Common myeloid progenitor, CD34-positive (primary cell): ENCODE measurements around the gene PEX10.

Source experiments
- CTCF ChIA-PET: fragments of 350-600 bp; sonication (Branson Sonifier 250); formaldehyde crosslinking; loops from one replicate; lab custom pipeline; 2021; ENCODE audit warnings: antibody characterized with exemption; lab: Charles Lee
- POLR2A ChIA-PET: fragments of 350-600 bp; sonication (Branson Sonifier 250); formaldehyde crosslinking; loops from one replicate; lab custom pipeline; 2021; ENCODE audit warnings: antibody characterized with exemption; lab: Charles Lee
- DNase-seq, 3 donors: peaks; one replicate each; pipeline versions ENCODE4 v3.0.0 to v3.0.0-alpha.2; 2013
- H3K27ac ChIP-seq, 2 experiments: 1 replicate in 1 of 2; 2 replicates in 1 of 2; pipeline ENCODE4 v1.7.0; 2013; ENCODE audit warnings: inconsistent platforms in 2 of 2, low read length in 2 of 2, mild to moderate bottlenecking in 2 of 2, low read depth in 1 of 2, moderate library complexity in 1 of 2; ENCODE audit not compliant: severe bottlenecking in 2 of 2, insufficient read depth in 1 of 2, poor library complexity in 1 of 2
- H3K27me3 ChIP-seq, 5 experiments: replicated peaks in 2 of 5; 1 replicate in 3 of 5; 2 replicates in 2 of 5; pipeline versions ENCODE4 v1.6.1 to v1.7.0; 2013; ENCODE audit warnings: low read length in 4 of 5, mild to moderate bottlenecking in 2 of 5, moderate library complexity in 2 of 5, inconsistent platforms in 1 of 5; ENCODE audit not compliant: insufficient read depth in 5 of 5, control insufficient read depth in 4 of 5
- H3K36me3 ChIP-seq, 4 experiments: 1 replicate in 2 of 4; 2 replicates in 2 of 4; pipeline versions ENCODE4 v1.6.1 to v1.7.0; 2013; ENCODE audit warnings: low read length in 3 of 4, control low read depth in 1 of 4, mild to moderate bottlenecking in 1 of 4; ENCODE audit not compliant: control insufficient read depth in 4 of 4, insufficient read depth in 4 of 4
- H3K4me1 ChIP-seq, 4 experiments: 1 replicate in 3 of 4; 2 replicates in 1 of 4; pipeline versions ENCODE4 v1.6.1 to v1.7.1; 2013; ENCODE audit warnings: low read length in 3 of 4, mild to moderate bottlenecking in 3 of 4, control low read depth in 1 of 4, inconsistent platforms in 1 of 4, moderate library complexity in 1 of 4; ENCODE audit not compliant: control insufficient read depth in 4 of 4, insufficient read depth in 4 of 4; ENCODE audit errors: control extremely low read depth in 1 of 4
- H3K4me3 ChIP-seq, 7 experiments: 1 replicate in 4 of 7; 2 replicates in 3 of 7; pipeline versions ENCODE4 v1.5.1 to v1.7.0; 2013; ENCODE audit warnings: mild to moderate bottlenecking in 7 of 7, low read length in 6 of 7, moderate library complexity in 6 of 7, inconsistent platforms in 2 of 7, low read depth in 2 of 7, control low read depth in 1 of 7; ENCODE audit not compliant: insufficient read depth in 4 of 7, control insufficient read depth in 1 of 7; ENCODE audit errors: extremely low read depth in 1 of 7
- H3K9me3 ChIP-seq, 5 experiments: 1 replicate in 4 of 5; 2 replicates in 1 of 5; pipeline versions ENCODE4 v1.6.1 to v1.7.1; 2013; ENCODE audit warnings: low read length in 4 of 5, mild to moderate bottlenecking in 2 of 5, inconsistent platforms in 1 of 5, low read depth in 1 of 5, moderate library complexity in 1 of 5; ENCODE audit not compliant: control insufficient read depth in 4 of 5, insufficient read depth in 2 of 5; ENCODE audit errors: control extremely low read depth in 1 of 5
- WGBS: methylation state at CpG from one replicate; pipeline ENCODE4 v1.1.5; 2013; ENCODE audit not compliant: insufficient coverage; 5-methylcytosine and 5-hydroxymethylcytosine counted together

The PEX10 gene

GRCh38 chr1:2386636-2387611, 25.4 kb downstream of the PEX10 start:
- Histone ChIP-seq H3K4me1 (peaks cover 0 to 13% (median 11%) of the 10 kb centered on the region in 4 experiments), H3K9me3 (no peaks in the 10 kb centered on the region), H3K36me3 (peaks cover 0 to 8% (median 4%) of the 10 kb centered on the region in 4 experiments), H3K4me3 (no peak overlapping the region), H3K27ac (no peak overlapping the region), H3K27me3 (no peaks in the 10 kb centered on the region)
- DNase-seq, result no peak
- WGBS, result 94% methylated on average over 22 of the region's 30 CpGs
- ChIA-PET CTCF (interaction anchor here (1.0 to 1.2 kb wide), 2 partner anchors 192 kb away, joined by 3 read pairs; partner anchors contain the start of gene FAAP20), POLR2A (interaction anchor here (0.9 kb wide), 1 partner anchor 75 kb away, joined by 3 read pairs; no protein-coding TSS in a partner anchor)

GRCh38 chr1:2385606-2386280, 26.6 kb downstream of the PEX10 start:
- DNase-seq, result no peak
- ChIA-PET CTCF (interaction anchor here (1.0 to 7.5 kb wide), 2 partner anchors 188 to 191 kb away, joined by 3 to 98 read pairs; partner anchors contain the start of gene FAAP20), POLR2A (no interaction called here)
- H3K36me3 ChIP-seq, result peaks cover 0 to 8% (median 4%) of the 10 kb centered on the region in 4 experiments
- no peak overlapping the region for H3K4me3 ChIP-seq
- H3K4me1 ChIP-seq, result peaks cover 0 to 9% (median 8%) of the 10 kb centered on the region in 4 experiments
- H3K27me3 ChIP-seq, result no peaks in the 10 kb centered on the region
- H3K9me3 ChIP-seq, result no peaks in the 10 kb centered on the region
- H3K27ac ChIP-seq, result no peak overlapping the region
- 99% methylated on average over 17 of the region's 19 CpGs for WGBS

- H3K27ac ChIP-seq, result no peak overlapping the region
- no peak overlapping the region for H3K4me3 ChIP-seq
- no peak for DNase-seq
- WGBS, result 95% methylated on average over 27 of the region's 41 CpGs
- H3K9me3 ChIP-seq, result no peaks in the 10 kb centered on the region
- CTCF ChIA-PET, result interaction anchor here (1.1 to 7.5 kb wide), 3 partner anchors 187 to 200 kb away, joined by 3 to 98 read pairs (median 38); partner anchors contain the start of gene FAAP20
- POLR2A ChIA-PET, result interaction anchor here (0.6 kb wide), 1 partner anchor 93 kb away, joined by 3 read pairs; no protein-coding TSS in a partner anchor
- peaks cover 0 to 3% (median 2%) of the 10 kb centered on the region in 4 experiments for H3K4me1 ChIP-seq
- H3K27me3 ChIP-seq, result no peaks in the 10 kb centered on the region
- peaks cover 0 to 8% (median 4%) of the 10 kb centered on the region in 4 experiments for H3K36me3 ChIP-seq
Observed at GRCh38 chr1:2384941-2385481, 27.4 kb downstream of the PEX10 start.

- DNase-seq, result no peak
- Histone ChIP-seq H3K9me3 (no peaks in the 10 kb centered on the region), H3K36me3 (peaks cover 0 to 8% (median 4%) of the 10 kb centered on the region in 4 experiments), H3K4me3 (no peak overlapping the region), H3K4me1 (peaks cover 0 to 3% (median 1%) of the 10 kb centered on the region in 4 experiments), H3K27ac (no peak overlapping the region), H3K27me3 (no peaks in the 10 kb centered on the region)
- ChIA-PET CTCF (interaction anchor here (1.1 to 7.5 kb wide), 3 partner anchors 186 to 200 kb away, joined by 3 to 98 read pairs (median 38); partner anchors contain the start of gene FAAP20), POLR2A (interaction anchor here (0.6 kb wide), 1 partner anchor 92 kb away, joined by 3 read pairs; no protein-coding TSS in a partner anchor)
- WGBS, result 97% methylated on average over 16 of the region's 21 CpGs
Observed at GRCh38 chr1:2384130-2384860, 28.1 kb downstream of the PEX10 start.

- 98% methylated on average over 13 of the region's 14 CpGs for WGBS
- H3K36me3 ChIP-seq, result peaks cover 0 to 8% (median 4%) of the 10 kb centered on the region in 4 experiments
- DNase-seq, result no peak
- no peak overlapping the region for H3K4me3 ChIP-seq
- POLR2A ChIA-PET, result no interaction called here
- no peak overlapping the region for H3K27ac ChIP-seq
- CTCF ChIA-PET, result interaction anchor here (1.1 to 7.5 kb wide), 4 partner anchors 8 to 201 kb away, joined by 3 to 98 read pairs (median 26); partner anchors contain the start of genes FAAP20, MORN1 and RER1
- H3K9me3 ChIP-seq, result no peaks in the 10 kb centered on the region
- H3K27me3 ChIP-seq, result no peaks in the 10 kb centered on the region
- peaks cover 0 to 3% (median 1%) of the 10 kb centered on the region in 4 experiments for H3K4me1 ChIP-seq
Observed at GRCh38 chr1:2383576-2383975, 28.8 kb downstream of the PEX10 start.
